H1 (cell line): ENCODE results near the gene DBNL.
"Not testable (repeated sequence)": the region's sequence is repeated elsewhere in the genome, so short reads cannot be mapped to it uniquely, and the experiment has no call there.

Source experiments
- CREB1 ChIP-seq: IDR thresholded peaks from 2 replicates; pipeline ENCODE4 v1.6.1; 2012; ENCODE audit warnings: inconsistent platforms
- EGR1 ChIP-seq: IDR thresholded peaks from 2 replicates; pipeline ENCODE4 v1.6.1; 2011; ENCODE audit warnings: low read depth, low read length, borderline replicate concordance
- EP300 ChIP-seq, 2 experiments: IDR thresholded peaks; 1 replicate in 1 of 2; 2 replicates in 1 of 2; pipeline ENCODE4 v1.6.1; 2011 to 2012; ENCODE audit warnings: low read depth in 2 of 2, low read length in 2 of 2, mild to moderate bottlenecking in 2 of 2, borderline replicate concordance in 1 of 2, inconsistent platforms in 1 of 2, moderate library complexity in 1 of 2
- EZH2 ChIP-seq: fragments of 200-600 bp; sonication (generic); IDR thresholded peaks from 2 replicates; pipeline ENCODE4 v1.7.1; 2012; ENCODE audit warnings: low read depth, mild to moderate bottlenecking, moderate library complexity, low read length, inconsistent platforms; ENCODE audit not compliant: severe bottlenecking
- RXRA ChIP-seq: IDR thresholded peaks from 2 replicates; pipeline ENCODE4 v1.6.1; 2011; ENCODE audit warnings: low read depth, mild to moderate bottlenecking, low read length, moderate library complexity; ENCODE audit not compliant: insufficient read depth
- YY1 ChIP-seq: IDR thresholded peaks from 2 replicates; pipeline ENCODE4 v1.6.1; 2011; ENCODE audit warnings: low read depth, mild to moderate bottlenecking, low read length

- TF ChIP-seq EP300 (IDR thresholded peaks at IDR 0.05; ENCODE audit: borderline replicate concordance in 1 of 2, low read depth in 2 of 2, low read length in 2 of 2); RXRA; YY1; EZH2; CREB1; EGR1: not testable (repeated sequence)
Observed at GRCh38 chr7:44022069-44022468, 22.4 kb upstream of the DBNL start.
